OCI-LY1 (cell line): ENCODE data around the gene RUVBL2.

ENCODE experiments used
- EZH2 ChIP-seq: fragments of 200-600 bp; sonication (generic), shearing (Covaris generic); IDR thresholded peaks from 2 replicates; pipeline ENCODE4 v1.8.0; 2017; ENCODE audit warnings: borderline replicate concordance, mixed run types, mild to moderate bottlenecking, antibody characterized with exemption, low read length, moderate library complexity, mixed read lengths
- TF ChIP-seq, protein P1 (sequence below): fragments of 200-600 bp; sonication (generic), shearing (Covaris generic); IDR thresholded peaks from 2 replicates; pipeline ENCODE4 v1.5.1; 2017; ENCODE audit warnings: mild to moderate bottlenecking, antibody characterized with exemption, low read length, moderate library complexity, mixed read lengths

DNA sequence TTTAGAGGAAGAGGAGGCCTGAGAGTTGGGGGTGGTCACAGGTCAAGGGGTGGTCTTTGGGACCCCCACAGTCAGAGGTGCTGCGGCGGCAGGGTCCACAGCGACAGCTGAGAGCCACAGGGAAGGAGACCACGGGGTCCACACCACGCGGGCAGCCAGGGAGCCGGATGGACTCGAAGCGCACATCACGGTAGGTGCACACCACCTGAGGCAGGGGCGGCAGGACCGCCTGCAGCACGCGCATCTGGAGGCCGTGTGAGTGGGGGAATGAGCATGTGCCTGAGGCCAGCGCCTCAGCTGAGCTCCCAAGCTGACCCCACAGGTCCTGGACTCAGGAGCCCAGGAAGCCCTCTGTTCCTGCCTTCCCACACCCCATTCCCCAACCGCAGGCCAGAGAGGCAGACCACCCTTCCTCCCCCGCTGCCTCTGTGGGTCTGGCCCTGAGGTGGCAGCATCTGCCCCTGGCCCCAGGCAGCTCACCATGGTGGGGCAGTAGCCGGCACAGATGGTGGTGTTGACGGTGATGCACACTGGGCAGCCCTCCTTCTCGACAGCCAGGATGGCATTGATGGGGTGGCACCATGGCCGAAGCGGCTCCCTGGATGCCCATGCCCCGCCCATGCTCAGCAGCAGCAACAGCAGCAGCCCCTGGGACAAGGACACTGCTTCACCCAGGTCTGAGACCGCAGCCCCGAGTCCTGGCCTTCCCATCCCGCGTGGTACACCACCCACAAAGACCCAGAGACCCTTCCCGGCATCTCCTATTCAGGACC is 22.6 kb downstream of the RUVBL2 start:
- TF ChIP-seq, protein P1, sequence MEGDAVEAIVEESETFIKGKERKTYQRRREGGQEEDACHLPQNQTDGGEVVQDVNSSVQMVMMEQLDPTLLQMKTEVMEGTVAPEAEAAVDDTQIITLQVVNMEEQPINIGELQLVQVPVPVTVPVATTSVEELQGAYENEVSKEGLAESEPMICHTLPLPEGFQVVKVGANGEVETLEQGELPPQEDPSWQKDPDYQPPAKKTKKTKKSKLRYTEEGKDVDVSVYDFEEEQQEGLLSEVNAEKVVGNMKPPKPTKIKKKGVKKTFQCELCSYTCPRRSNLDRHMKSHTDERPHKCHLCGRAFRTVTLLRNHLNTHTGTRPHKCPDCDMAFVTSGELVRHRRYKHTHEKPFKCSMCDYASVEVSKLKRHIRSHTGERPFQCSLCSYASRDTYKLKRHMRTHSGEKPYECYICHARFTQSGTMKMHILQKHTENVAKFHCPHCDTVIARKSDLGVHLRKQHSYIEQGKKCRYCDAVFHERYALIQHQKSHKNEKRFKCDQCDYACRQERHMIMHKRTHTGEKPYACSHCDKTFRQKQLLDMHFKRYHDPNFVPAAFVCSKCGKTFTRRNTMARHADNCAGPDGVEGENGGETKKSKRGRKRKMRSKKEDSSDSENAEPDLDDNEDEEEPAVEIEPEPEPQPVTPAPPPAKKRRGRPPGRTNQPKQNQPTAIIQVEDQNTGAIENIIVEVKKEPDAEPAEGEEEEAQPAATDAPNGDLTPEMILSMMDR = no peak
- no peak for TF ChIP-seq EZH2
